ENCODE results near the gene KCNE5. TPM values are rescaled to one million over a fixed set of nuclear protein-coding genes. Genes with fewer than 3 reads are reported as not detected.

Gene KCNE5
- total RNA-seq, 1 experiment from 2014 or later = 0.26 TPM

DNA sequence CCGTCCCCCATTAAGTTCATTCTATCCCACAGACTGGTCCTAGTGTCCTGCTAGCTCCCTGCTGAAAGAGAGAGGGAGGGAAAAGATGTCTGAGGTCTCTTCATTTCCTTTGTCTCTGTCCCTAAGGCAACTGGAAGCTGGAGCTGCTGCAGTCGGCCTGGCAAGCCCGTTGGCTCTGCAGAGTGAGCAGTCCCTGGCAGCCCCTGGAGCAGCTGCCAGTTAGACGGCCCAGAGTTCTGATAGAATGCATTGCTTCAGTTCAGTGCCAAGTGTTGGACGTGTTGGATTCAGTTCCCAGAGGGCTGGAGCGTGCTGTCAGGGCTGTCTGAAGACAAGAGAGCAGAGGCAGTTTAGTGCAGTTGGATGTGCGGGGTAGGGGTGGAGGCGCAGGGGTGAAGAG lies 975 bp downstream of the KCNE5 start:
- DNase-seq (ENCODE audit: low spot score) = no peak
- ChIA-PET CTCF (no interaction called here), POLR2A (ENCODE audit: low non-redundant PET) (no interaction called here)
- no peak for TF ChIP-seq CTCF (conservative IDR thresholded peaks at IDR 0.05; ENCODE audit: low read depth, low read length)
- TF ChIP-seq EZH2 (IDR thresholded peaks at IDR 0.05; ENCODE audit: borderline replicate concordance, low read depth, low read length, poor library complexity, severe bottlenecking) = no peak
- intact Hi-C loops (cut with micrococcal nuclease; ENCODE audit: unreplicated experiment) = no loop called here
- Histone ChIP-seq H3K27me3 (replicated peaks; ENCODE audit: insufficient read depth, low read depth, low read length, poor library complexity) (no peaks in the 10 kb centered on the region), H3K27ac (ENCODE audit: low read depth, low read length, poor library complexity, severe bottlenecking) (no peak overlapping the region), H3K36me3 (ENCODE audit: insufficient read depth, low read length, poor library complexity, severe bottlenecking) (no peaks in the 10 kb centered on the region), H3K9me3 (ENCODE audit: low read depth, low read length, poor library complexity, severe bottlenecking) (no peaks in the 10 kb centered on the region), H3K4me1 (ENCODE audit: insufficient read depth, low read length, poor library complexity, severe bottlenecking) (no peaks in the 10 kb centered on the region), H3K4me3 (ENCODE audit: low read depth, low read length, poor library complexity, severe bottlenecking) (no peak overlapping the region)
- BruUV-seq (replicated peaks) = no TSS peak

GRCh38 chrX:109622270-109622669 lies 2.7 kb downstream of the KCNE5 start:
- no peak overlapping the region for H3K27ac ChIP-seq (ENCODE audit: low read depth, low read length, poor library complexity, severe bottlenecking)
- no peaks in the 10 kb centered on the region for H3K4me1 ChIP-seq (ENCODE audit: insufficient read depth, low read length, poor library complexity, severe bottlenecking)
- no peaks in the 10 kb centered on the region for H3K27me3 ChIP-seq (replicated peaks; ENCODE audit: insufficient read depth, low read depth, low read length, poor library complexity)
- intact Hi-C loops (cut with micrococcal nuclease; ENCODE audit: unreplicated experiment) = no loop called here
- ChIA-PET CTCF (no interaction called here), POLR2A (ENCODE audit: low non-redundant PET) (no interaction called here)
- no peak for DNase-seq (ENCODE audit: low spot score)
- no peaks in the 10 kb centered on the region for H3K9me3 ChIP-seq (ENCODE audit: low read depth, low read length, poor library complexity, severe bottlenecking)
- no peaks in the 10 kb centered on the region for H3K36me3 ChIP-seq (ENCODE audit: insufficient read depth, low read length, poor library complexity, severe bottlenecking)
- no peak overlapping the region for H3K4me3 ChIP-seq (ENCODE audit: low read depth, low read length, poor library complexity, severe bottlenecking)
- BruUV-seq (replicated peaks) = no TSS peak
- TF ChIP-seq EZH2 (IDR thresholded peaks at IDR 0.05; ENCODE audit: borderline replicate concordance, low read depth, low read length, poor library complexity, severe bottlenecking) (no peak), CTCF (conservative IDR thresholded peaks at IDR 0.05; ENCODE audit: low read depth, low read length) (no peak)

DNA sequence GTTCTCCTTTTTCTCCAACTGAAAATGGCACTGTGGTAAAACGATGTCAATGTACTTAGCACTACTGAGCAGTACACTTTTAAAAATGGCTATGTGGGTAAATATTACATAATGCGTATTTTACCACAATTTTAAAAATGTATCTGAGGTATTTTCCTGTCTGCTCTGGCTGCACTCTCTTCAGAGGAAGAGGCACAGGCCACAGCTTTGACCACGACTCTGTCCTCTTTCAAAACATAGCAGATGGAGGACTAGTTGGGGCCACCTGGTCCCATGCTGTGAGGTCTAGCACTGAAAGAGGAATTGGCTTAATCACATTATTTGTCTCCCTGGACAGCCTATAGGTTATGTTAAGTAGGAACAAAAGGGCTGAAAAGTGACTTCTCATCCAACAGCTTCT lies 5.2 kb downstream of the KCNE5 start:
- no TSS peak for BruUV-seq (replicated peaks)
- no peak for DNase-seq (ENCODE audit: low spot score)
- no peaks in the 10 kb centered on the region for H3K4me1 ChIP-seq (ENCODE audit: insufficient read depth, low read length, poor library complexity, severe bottlenecking)
- intact Hi-C loops (cut with micrococcal nuclease; ENCODE audit: unreplicated experiment) = no loop called here
- TF ChIP-seq CTCF (conservative IDR thresholded peaks at IDR 0.05; ENCODE audit: low read depth, low read length) (no peak), EZH2 (IDR thresholded peaks at IDR 0.05; ENCODE audit: borderline replicate concordance, low read depth, low read length, poor library complexity, severe bottlenecking) (no peak)
- ChIA-PET POLR2A (ENCODE audit: low non-redundant PET) (no interaction called here), CTCF (no interaction called here)
- H3K9me3 ChIP-seq (ENCODE audit: low read depth, low read length, poor library complexity, severe bottlenecking) = no peaks in the 10 kb centered on the region
- no peaks in the 10 kb centered on the region for H3K27me3 ChIP-seq (replicated peaks; ENCODE audit: insufficient read depth, low read depth, low read length, poor library complexity)
- no peaks in the 10 kb centered on the region for H3K36me3 ChIP-seq (ENCODE audit: insufficient read depth, low read length, poor library complexity, severe bottlenecking)
- no peak overlapping the region for H3K4me3 ChIP-seq (ENCODE audit: low read depth, low read length, poor library complexity, severe bottlenecking)
- no peak overlapping the region for H3K27ac ChIP-seq (ENCODE audit: low read depth, low read length, poor library complexity, severe bottlenecking)

Data from A673 (cell line).